ENCODE data around the gene GCNT2.
"Not testable (repeated sequence)": the region's sequence is repeated elsewhere in the genome, so short reads cannot be mapped to it uniquely, and the experiment has no call there.

The GCNT2 gene

GRCh38 chr6:10521104-10521808 is at the start of gene GCNT2:
GCNT2 (plus strand) TSS chr6:10521351; CDS start chr6:10528912, 7,561 bp downstream.
- DNase-seq, result peak; percentile 21

DNA sequence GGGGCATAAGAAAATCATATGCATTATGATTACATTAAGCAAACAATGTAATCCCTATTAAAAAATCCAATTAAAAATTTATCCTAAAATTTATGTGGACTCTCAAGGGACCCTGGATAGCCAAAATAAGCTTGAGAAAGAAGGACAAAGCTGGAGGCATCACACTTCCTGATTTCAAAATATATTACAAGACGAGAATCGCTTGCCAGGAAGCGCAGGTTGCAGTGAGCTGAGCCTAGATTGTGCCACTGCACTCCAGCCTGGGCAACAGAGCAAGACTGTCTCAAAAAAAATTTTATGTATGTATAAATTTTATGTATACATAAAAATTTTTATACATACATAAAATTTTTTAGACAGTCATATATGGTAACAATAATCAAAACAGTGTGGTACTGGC is 48.5 kb upstream of the GCNT2 start:
- no peak for DNase-seq

- DNase-seq, result no peak
These were observed 42.7 kb upstream of the GCNT2 start for GRCh38 chr6:10478187-10479040.

GRCh38 chr6:10479939-10480700 is 41.0 kb upstream of the GCNT2 start:
- DNase-seq, result no peak

DNA sequence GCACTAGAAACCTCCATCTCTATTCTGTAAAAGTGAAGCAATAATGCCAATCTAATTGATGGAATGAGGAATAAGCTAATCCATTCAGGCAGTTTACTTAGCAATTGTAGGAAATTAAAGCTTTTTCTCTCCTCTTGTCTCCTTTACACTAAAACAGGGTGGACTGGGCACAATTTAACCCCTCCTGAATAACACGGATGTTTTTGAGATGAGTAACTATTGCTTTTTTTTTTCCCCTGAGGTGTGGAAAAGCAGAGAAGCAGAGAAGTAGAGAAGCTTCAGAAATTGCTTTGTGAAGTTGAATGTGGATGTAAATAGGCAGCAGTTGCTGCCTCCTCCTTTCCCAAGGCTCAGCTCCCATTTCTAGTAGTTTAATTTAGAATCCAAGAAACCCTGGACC is 40.0 kb upstream of the GCNT2 start:
- no peak for DNase-seq

DNA sequence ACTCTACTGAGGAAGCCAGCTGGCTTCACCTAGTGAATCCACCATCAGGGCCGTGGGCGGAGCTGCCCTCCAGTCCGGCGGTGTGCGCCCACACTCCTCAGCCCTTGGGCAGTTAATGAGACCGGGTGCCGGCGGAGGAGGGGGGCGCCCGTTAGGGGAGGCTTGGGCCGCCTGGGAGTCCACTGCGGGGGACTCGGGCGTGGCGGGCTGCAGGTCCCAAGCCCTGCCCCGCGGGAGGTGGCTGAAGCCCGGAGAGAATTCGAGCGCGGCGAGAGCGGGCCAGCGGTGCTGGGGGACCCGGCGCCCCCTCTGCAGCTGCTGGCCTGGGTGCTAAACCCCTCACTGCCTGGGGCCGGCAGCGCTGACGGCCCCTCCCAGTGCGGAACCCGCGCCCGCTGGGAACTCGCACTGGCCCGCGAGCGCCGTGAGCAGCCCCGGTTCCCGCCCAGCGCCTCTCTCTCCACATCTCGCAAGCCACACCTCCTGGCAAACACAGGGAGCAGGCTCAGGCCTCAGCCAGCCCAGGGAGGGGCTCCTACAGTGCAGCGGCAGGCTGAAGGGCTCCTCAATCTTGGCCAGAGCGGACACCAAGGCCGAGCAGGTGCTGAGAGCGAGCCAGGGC is 38.4 kb upstream of the GCNT2 start:
- DNase-seq, result no peak

GRCh38 chr6:10484912-10485311 is 36.2 kb upstream of the GCNT2 start:
- DNase-seq, result no peak

DNA sequence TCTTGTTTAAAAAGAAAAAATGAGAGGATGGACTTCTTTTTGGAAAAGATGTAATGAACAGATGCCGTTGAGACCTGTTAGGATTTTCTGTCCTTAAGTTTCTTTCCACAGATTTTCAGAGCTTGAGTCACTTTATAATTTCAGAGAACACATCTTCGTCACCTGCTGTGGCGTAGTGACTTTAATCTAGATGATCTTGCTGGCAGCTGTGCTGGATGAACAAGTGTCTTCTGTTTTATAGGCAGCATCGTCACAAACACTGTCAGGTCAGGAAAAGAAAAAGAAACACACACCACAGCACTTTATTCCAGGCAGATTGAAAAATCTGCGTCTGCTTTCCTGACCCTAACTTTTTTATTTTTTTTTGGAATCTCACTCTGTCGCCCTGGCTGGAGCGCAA is 35.7 kb upstream of the GCNT2 start:
- no peak for DNase-seq

DNA sequence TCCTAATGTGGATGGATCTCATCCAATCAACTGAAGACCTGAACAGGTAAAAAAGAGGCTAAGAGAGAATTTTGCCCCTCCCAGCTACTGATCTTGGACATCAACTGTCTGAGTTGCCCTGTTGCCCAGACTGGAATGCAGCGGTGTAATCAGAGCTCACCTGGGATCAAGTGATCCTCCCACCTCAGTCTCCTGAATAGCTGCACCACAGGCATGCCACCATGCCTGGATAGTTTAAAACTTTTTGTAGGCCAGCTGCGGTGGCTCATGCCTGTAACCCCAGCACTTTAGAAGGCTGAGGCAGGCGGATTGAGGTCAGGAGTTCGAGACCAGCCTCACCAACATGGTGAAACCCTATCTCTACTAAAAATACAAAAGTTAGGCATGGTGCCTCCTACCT is 34.9 kb upstream of the GCNT2 start:
- DNase-seq, result no peak

- DNase-seq, result not testable (repeated sequence)
These were observed 34.1 kb upstream of the GCNT2 start for GRCh38 chr6:10486944-10487588.

DNA sequence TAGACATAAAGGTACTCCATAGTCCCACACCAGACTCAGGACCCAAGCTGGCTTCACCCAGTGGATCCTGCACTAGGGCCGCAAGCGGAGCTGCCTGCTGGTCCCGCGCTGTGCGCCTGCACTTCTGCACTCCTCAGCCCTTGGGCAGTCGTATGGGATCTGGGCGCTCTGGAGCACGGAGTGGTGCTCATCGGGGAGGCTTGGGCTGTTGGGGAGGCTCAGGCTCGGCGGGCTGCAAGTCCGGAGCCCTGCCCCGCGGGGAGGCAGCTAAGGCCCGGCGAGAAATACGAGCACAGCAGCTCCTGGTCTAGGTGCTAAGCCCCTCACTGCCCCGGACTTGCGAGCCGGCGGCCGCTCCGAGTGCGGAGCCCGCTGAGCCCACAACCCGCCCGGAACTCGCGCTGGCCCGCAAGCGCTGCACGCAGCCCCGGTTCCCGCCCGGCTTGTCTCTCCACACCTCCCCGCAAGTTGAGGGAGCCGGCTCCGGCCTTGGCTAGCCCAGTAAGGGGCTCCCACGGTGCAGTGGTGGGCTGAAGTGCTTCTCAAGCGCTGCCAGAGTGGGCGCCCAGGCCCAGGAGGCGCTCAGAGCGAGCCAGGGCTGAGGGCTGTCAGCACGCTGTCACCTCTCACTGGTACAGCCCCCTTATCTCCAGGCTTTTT is 33.4 kb upstream of the GCNT2 start:
- DNase-seq, result no peak

DNA sequence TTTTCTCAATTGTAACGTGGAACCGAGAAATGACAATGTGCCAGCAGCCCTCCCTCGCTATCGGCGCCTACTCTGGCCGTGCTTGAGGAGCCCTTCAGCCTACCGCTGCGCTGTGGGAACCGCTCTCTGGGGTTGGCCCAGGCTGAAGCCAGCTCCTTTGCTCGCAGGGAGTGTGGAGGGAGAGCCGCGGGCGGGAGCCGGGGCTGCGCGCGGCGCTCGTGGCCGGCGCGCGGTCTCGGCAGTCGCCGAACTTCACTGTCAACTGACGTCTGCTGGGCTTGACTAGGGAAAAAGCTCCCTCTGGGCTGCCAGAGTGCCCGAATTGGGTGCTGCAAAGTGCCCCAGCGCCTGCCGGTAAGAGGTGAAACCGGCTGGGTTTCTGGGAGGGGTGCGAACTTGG is 29.7 kb upstream of the GCNT2 start:
- DNase-seq, result no peak

DNA sequence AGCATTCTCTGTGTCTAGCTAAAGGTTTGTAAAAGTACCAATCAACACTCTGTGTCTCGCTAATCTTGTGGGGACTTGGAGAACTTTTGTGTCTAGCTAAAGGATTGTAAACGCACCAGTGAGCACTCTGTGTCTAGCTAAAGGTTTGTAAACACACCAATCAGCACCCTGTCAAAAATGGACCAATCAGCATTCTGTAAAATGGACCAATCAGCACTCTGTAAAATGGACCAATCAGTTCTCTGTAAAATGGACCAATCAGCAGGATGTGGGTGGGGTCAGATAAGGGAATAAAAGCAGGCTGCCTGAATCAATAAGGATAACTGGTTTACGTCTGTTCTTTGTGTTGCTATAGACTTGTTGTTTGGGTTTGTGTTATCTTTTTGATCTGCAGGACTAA is 29.2 kb upstream of the GCNT2 start:
- not testable (repeated sequence) for DNase-seq

DNA sequence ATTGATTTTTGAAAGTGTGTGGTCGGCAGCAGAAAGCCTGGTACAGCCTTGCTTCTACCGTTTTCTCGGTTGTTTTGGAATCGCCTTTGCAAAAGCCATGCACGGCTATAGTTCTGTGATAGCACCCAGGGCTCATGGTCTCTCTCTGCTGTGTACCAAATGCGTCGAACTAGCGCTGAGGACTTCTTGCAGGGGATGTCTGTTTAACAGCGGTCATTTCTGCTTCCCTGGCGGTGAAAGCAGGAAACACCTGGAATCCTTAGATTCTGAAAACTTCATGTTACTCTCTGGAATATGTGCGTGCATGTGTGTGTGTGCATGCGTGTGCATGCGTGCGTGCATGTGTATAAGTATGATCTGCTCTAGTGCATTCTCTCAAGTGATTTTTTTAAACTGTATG is 26.1 kb upstream of the GCNT2 start:
- no peak for DNase-seq

DNA sequence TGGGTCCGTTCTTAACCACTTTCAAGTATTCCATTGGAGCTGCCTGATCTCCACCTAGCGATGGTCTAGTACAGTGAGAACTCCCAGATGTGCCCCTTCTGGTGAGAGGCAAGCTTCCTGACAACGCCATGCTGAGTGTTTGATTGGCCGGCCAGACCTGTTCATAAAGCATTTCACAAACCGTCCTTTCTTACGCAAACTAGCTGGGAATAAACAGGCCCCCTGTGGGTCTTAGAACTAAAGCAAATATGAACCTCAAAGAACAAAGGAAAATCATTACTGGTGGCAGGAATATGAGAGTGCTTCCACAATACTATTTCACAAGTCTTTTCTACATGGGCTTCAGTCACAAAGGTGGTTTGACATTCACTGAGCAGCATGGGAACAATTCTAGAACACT is 15.6 kb upstream of the GCNT2 start:
- no peak for DNase-seq

- DNase-seq, result no peak
These were observed 13.9 kb upstream of the GCNT2 start for GRCh38 chr6:10507298-10507697.

DNA sequence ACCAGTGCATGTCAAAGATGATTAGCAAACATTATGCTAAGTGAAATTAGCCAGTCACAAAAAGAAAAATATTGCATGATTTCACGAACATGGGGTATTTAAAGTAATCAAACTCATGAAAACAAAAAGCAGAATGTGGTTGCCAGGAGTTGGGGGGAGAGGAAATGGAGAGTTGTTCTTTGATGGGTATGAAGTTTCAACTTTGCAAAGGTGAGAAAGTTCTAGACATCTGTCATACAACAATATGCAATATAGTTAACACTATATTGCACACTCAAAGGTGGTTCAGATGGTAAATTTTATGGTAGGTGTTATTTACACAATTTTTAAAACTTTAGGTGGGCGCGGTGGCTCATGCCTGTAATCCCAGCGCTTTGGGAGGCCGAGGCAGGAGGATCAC is 13.4 kb upstream of the GCNT2 start:
- DNase-seq, result no peak

GRCh38 chr6:10510592-10511367 is 10.4 kb upstream of the GCNT2 start:
- peak; percentile 40 for DNase-seq

DNA sequence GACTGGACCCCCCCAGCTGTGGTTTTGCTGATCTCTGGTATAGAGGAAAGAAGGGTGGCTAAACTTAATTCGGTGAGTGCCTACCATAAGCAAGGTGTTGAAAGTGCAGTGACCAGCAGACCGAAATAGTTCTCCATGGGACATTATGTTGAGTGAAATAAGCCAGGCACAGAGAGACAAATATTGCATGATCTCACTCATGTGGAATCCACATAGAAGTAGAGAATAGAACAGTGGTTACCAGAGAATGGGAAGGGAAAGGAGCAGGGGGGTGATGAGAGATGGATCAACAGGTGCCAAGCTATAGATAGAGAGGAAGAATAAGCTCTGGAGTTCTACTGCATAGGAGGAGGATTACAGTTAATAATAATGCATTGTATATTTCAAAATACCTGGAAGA is 9.7 kb upstream of the GCNT2 start:
- DNase-seq, result no peak

DNA sequence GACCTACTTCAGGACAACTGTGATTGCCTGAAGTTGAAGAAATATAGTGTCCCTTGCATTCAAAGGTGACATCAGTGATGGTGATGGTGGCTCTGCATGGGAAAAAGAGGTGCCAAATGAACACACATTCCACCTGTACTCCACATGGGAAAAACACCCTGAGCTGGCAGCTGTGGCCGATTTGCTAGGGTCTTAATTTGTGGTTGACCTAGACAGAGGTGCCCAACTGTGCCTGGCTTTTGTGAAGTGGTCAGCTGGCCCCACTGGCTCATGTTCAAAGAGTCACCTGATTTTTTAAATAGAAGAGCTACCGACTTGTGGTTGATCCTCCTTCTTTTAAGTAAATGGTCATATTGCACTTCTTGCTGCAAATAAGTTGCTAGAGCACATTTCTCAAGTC is 7.6 kb upstream of the GCNT2 start:
- no peak for DNase-seq

DNA sequence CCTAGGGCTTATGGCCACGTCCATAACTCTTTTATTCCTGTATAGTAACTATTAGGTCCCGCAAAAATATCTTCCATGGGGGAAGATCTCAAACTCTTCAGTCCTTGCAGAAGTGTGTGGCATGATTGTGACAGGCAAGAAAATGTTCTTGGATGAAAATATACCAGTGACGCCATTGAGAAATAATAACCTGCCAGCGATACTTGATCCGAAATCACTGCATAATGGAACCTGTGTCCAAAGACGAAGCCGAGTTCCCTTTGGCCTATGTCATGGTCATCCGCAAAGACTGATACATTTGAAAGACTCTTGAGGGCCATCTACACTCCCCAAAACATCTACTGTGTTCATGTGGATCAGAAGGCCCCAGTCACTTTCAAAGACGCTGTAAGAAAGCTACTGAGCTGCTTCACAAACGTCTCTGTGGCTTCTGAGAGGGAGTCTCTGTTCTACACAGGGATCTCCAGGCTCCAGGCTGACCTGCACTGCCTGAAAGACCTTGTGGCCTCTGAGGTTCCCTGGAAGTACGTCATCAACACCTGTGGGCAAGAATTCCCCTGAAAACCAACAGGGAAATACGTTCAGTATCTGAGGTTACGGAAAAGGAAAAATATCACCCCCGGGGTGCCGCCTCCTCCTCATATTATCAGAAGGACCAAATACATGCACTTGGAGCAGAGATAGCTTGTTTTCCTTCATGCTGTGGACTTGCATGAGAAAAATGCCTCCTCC is 6.9 kb upstream of the GCNT2 start:
- no peak for DNase-seq
